OCI-LY1 (cell line): ENCODE measurements around the gene GALC.

Experiments
- CTCF ChIP-seq: fragments of 200-600 bp; sonication (generic), shearing (Covaris generic); IDR thresholded peaks from 2 replicates; pipeline ENCODE4 v1.5.1; 2017; ENCODE audit warnings: mild to moderate bottlenecking, antibody characterized with exemption, low read length, moderate library complexity, mixed read lengths
- EZH2 ChIP-seq: fragments of 200-600 bp; sonication (generic), shearing (Covaris generic); IDR thresholded peaks from 2 replicates; pipeline ENCODE4 v1.8.0; 2017; ENCODE audit warnings: borderline replicate concordance, mixed run types, mild to moderate bottlenecking, antibody characterized with exemption, low read length, moderate library complexity, mixed read lengths

DNA sequence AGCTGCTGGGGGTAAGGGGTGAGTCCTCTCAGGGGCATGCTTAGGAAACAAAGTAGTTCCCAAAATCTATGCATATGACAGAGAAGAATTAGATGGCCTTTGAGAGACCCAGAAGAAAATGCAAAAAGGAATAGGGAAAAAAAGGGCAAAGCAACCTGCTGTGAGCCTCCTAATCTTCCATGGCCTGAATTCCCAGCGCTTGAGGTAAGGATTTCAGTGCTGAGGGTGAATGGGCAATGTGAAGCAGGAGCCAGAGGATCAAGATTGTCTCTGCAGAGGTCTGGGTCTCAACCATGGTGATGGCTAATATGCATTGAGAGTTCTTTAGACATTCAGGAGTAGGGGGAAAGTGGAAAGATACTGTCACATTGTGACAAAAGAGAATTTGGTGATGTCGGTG lies 43.4 kb upstream of the GALC start:
- TF ChIP-seq CTCF = no peak
- TF ChIP-seq EZH2 = no peak
